ENCODE data around the gene EMILIN2. TPM values are rescaled to one million over a fixed set of nuclear protein-coding genes. Genes with fewer than 3 reads are reported as not detected.
A peak's percentile ranks its signal among the peaks of the same experiment; 100 is the strongest.
"Not testable (repeated sequence)": the region's sequence is repeated elsewhere in the genome, so short reads cannot be mapped to it uniquely, and the experiment has no call there.

EMILIN2 gene
- total and polyA plus RNA-seq, 4 donors: 13.5 to 63.2 (median 36.0) TPM

- DNase-seq (no peak), ATAC-seq (ENCODE audit: insufficient read depth, low FRiP score) (no peak)
- H3K4me3 ChIP-seq: no peak overlapping the region
- H3K27me3 ChIP-seq (ENCODE audit: control insufficient read depth in 3 of 3, insufficient read depth in 3 of 3, low read length in 2 of 3): no peaks in the 10 kb centered on the region
- peaks cover 0 to 2% (median 0%) of the 10 kb centered on the region in 5 donors for H3K4me1 ChIP-seq (ENCODE audit: control insufficient read depth in 5 of 5, insufficient read depth in 5 of 5, low read length in 5 of 5)
- no peak overlapping the region for H3K27ac ChIP-seq (ENCODE audit: low read depth in 1 of 2, low read length in 1 of 2)
- peaks cover 0 to 1% (median 0%) of the 10 kb centered on the region in 4 donors for H3K9me3 ChIP-seq (ENCODE audit: control insufficient read depth in 4 of 4, insufficient read depth in 3 of 4, low read length in 3 of 4)
- no peak overlapping the region for H3K9ac ChIP-seq (ENCODE audit: insufficient read depth in 1 of 2, low read length in 2 of 2)
- H3K36me3 ChIP-seq (ENCODE audit: control insufficient read depth in 4 of 4, insufficient read depth in 4 of 4, low read length in 4 of 4): no peaks in the 10 kb centered on the region
- TF ChIP-seq CTCF (IDR thresholded peaks at IDR 0.05; ENCODE audit: control extremely low read depth, extremely low read depth): no peak
- 83 to 92% methylated on average over 5 of the region's 5 CpGs for WGBS, 2 donors
Observed at GRCh38 chr18:2824865-2825264, 21.9 kb upstream of the EMILIN2 start.

GRCh38 chr18:2825613-2826175 lies 21.1 kb upstream of the EMILIN2 start:
- H3K27me3 ChIP-seq (ENCODE audit: control insufficient read depth in 3 of 3, insufficient read depth in 3 of 3, low read length in 2 of 3): no peaks in the 10 kb centered on the region
- no peak for ATAC-seq (ENCODE audit: insufficient read depth, low FRiP score)
- 87 to 94% methylated on average over 3 of the region's 3 CpGs for WGBS, 2 donors
- no peaks in the 10 kb centered on the region for H3K36me3 ChIP-seq (ENCODE audit: control insufficient read depth in 4 of 4, insufficient read depth in 4 of 4, low read length in 4 of 4)
- no peak overlapping the region for H3K9ac ChIP-seq (ENCODE audit: insufficient read depth in 1 of 2, low read length in 2 of 2)
- no peak for DNase-seq
- no peak overlapping the region for H3K27ac ChIP-seq (ENCODE audit: low read depth in 1 of 2, low read length in 1 of 2)
- TF ChIP-seq CTCF (IDR thresholded peaks at IDR 0.05; ENCODE audit: control extremely low read depth, extremely low read depth): no peak
- H3K4me1 ChIP-seq (ENCODE audit: control insufficient read depth in 5 of 5, insufficient read depth in 5 of 5, low read length in 5 of 5): peaks cover 0 to 2% (median 0%) of the 10 kb centered on the region in 5 donors
- peaks cover 0 to 1% (median 0%) of the 10 kb centered on the region in 4 donors for H3K9me3 ChIP-seq (ENCODE audit: control insufficient read depth in 4 of 4, insufficient read depth in 3 of 4, low read length in 3 of 4)
- H3K4me3 ChIP-seq: no peak overlapping the region

GRCh38 chr18:2826581-2826980 lies 20.2 kb upstream of the EMILIN2 start:
- Histone ChIP-seq H3K36me3 (ENCODE audit: control insufficient read depth in 4 of 4, insufficient read depth in 4 of 4, low read length in 4 of 4) (no peaks in the 10 kb centered on the region), H3K9ac (ENCODE audit: insufficient read depth in 1 of 2, low read length in 2 of 2) (no peak overlapping the region), H3K27me3 (ENCODE audit: control insufficient read depth in 3 of 3, insufficient read depth in 3 of 3, low read length in 2 of 3) (no peaks in the 10 kb centered on the region), H3K27ac (ENCODE audit: low read depth in 1 of 2, low read length in 1 of 2) (no peak overlapping the region), H3K4me3 (no peak overlapping the region), H3K4me1 (ENCODE audit: control insufficient read depth in 5 of 5, insufficient read depth in 5 of 5, low read length in 5 of 5) (peaks cover 0 to 2% (median 0%) of the 10 kb centered on the region in 5 donors), H3K9me3 (ENCODE audit: control insufficient read depth in 4 of 4, insufficient read depth in 3 of 4, low read length in 3 of 4) (peaks cover 0 to 1% (median 0%) of the 10 kb centered on the region in 4 donors)
- ATAC-seq (ENCODE audit: insufficient read depth, low FRiP score) (peak; percentile 66), DNase-seq (peak in 2 of 3 donors; percentile 31 to 58)
- no peak for TF ChIP-seq CTCF (IDR thresholded peaks at IDR 0.05; ENCODE audit: control extremely low read depth, extremely low read depth)
- 64 to 79% methylated on average over 10 of the region's 10 CpGs for WGBS, 2 donors

- peaks cover 0 to 2% (median 0%) of the 10 kb centered on the region in 5 donors for H3K4me1 ChIP-seq (ENCODE audit: control insufficient read depth in 5 of 5, insufficient read depth in 5 of 5, low read length in 5 of 5)
- H3K9me3 ChIP-seq (ENCODE audit: control insufficient read depth in 4 of 4, insufficient read depth in 3 of 4, low read length in 3 of 4): peaks cover 0 to 1% (median 0%) of the 10 kb centered on the region in 4 donors
- no peak overlapping the region for H3K4me3 ChIP-seq
- H3K27ac ChIP-seq (ENCODE audit: low read depth in 1 of 2, low read length in 1 of 2): no peak overlapping the region
- no peaks in the 10 kb centered on the region for H3K36me3 ChIP-seq (ENCODE audit: control insufficient read depth in 4 of 4, insufficient read depth in 4 of 4, low read length in 4 of 4)
- WGBS, 2 donors: 84 to 89% methylated on average over 5 of the region's 5 CpGs
- ATAC-seq (ENCODE audit: insufficient read depth, low FRiP score): no peak
- peak in 1 of 3 donors; percentile 12 for DNase-seq
- no peaks in the 10 kb centered on the region for H3K27me3 ChIP-seq (ENCODE audit: control insufficient read depth in 3 of 3, insufficient read depth in 3 of 3, low read length in 2 of 3)
- no peak for TF ChIP-seq CTCF (IDR thresholded peaks at IDR 0.05; ENCODE audit: control extremely low read depth, extremely low read depth)
- H3K9ac ChIP-seq (ENCODE audit: insufficient read depth in 1 of 2, low read length in 2 of 2): no peak overlapping the region
Observed at GRCh38 chr18:2827061-2827460, 19.7 kb upstream of the EMILIN2 start.

GRCh38 chr18:2836118-2836517 lies 10.7 kb upstream of the EMILIN2 start:
- H3K27me3 ChIP-seq (ENCODE audit: control insufficient read depth in 3 of 3, insufficient read depth in 3 of 3, low read length in 2 of 3): not testable (repeated sequence)

More at GRCh38 chr18:2836118-2836517, 10.7 kb upstream of the EMILIN2 start:
- ATAC-seq (ENCODE audit: insufficient read depth, low FRiP score); H3K9ac ChIP-seq (ENCODE audit: insufficient read depth in 1 of 2, low read length in 2 of 2); H3K4me3 ChIP-seq; H3K9me3 ChIP-seq (ENCODE audit: control insufficient read depth in 4 of 4, insufficient read depth in 3 of 4, low read length in 3 of 4); DNase-seq; H3K27ac ChIP-seq (ENCODE audit: low read depth in 1 of 2, low read length in 1 of 2); H3K36me3 ChIP-seq (ENCODE audit: control insufficient read depth in 4 of 4, insufficient read depth in 4 of 4, low read length in 4 of 4); H3K4me1 ChIP-seq (ENCODE audit: control insufficient read depth in 5 of 5, insufficient read depth in 5 of 5, low read length in 5 of 5): not testable (repeated sequence)
- WGBS, 2 donors: 96 to 100% methylated on average over 3 of the region's 3 CpGs

All from lung (tissue), 12 donors.